Activated B cell treated with CpG ODN at 0.5 μM for 24 hours (primary cell): ENCODE results near the gene MSI2. TPM values are rescaled to one million over a fixed set of nuclear protein-coding genes. Genes with fewer than 3 reads are reported as not detected.
A peak's percentile ranks its signal among the peaks of the same experiment; 100 is the strongest.

Experiments
- ATAC-seq: fragments of 200-7000 bp; cut with Tn5 transposase; one replicate; pipeline ENCODE4 v1.10.0; 2021; ENCODE audit warnings: low read depth, mild to moderate bottlenecking, moderate library complexity
- CTCF ChIA-PET: fragments of 350-600 bp; sonication (Branson Sonifier 250); formaldehyde crosslinking; loops from one replicate; lab custom pipeline; 2021; ENCODE audit warnings: antibody characterized with exemption; lab: Charles Lee
- POLR2A ChIA-PET: fragments of 350-600 bp; sonication (Branson Sonifier 250); formaldehyde crosslinking; loops from one replicate; lab custom pipeline; 2021; ENCODE audit warnings: antibody characterized with exemption; lab: Charles Lee
- DNase-seq: peaks from one replicate; pipeline ENCODE4 v3.0.0; 2022
- H3K27ac Mint-ChIP-seq: one replicate; pipeline ENCODE4 v1.8.0; 2020; ENCODE audit warnings: mixed read lengths
- H3K27me3 Mint-ChIP-seq: one replicate; pipeline ENCODE4 v1.8.0; 2021; ENCODE audit warnings: mixed read lengths
- H3K36me3 Mint-ChIP-seq: one replicate; pipeline ENCODE4 v1.8.0; 2021; ENCODE audit warnings: low read depth, mixed read lengths
- H3K4me1 Mint-ChIP-seq: one replicate; pipeline ENCODE4 v1.8.0; 2021; ENCODE audit warnings: mixed read lengths
- H3K4me3 Mint-ChIP-seq: one replicate; pipeline ENCODE4 v1.8.0; 2020; ENCODE audit warnings: mild to moderate bottlenecking, mixed read lengths
- H3K9me3 Mint-ChIP-seq: one replicate; pipeline ENCODE4 v1.8.0; 2020; ENCODE audit warnings: mixed read lengths
- intact Hi-C: fragments of 100-400 bp; cut with micrococcal nuclease; formaldehyde crosslinking; loops from one replicate; pipeline ENCODE4 v1.15.1; 2024
- total RNA-seq: library from RNA; stranded (reverse); gene quantifications from 2 replicates; pipeline ENCODE4 v1.2.3, GENCODE V29; 2022
- TF ChIP-seq, protein P1 (sequence below): fragments of 200-600 bp; IDR thresholded peaks from one replicate; pipeline ENCODE4 v1.8.0; 2022; ENCODE audit warnings: antibody characterized with exemption, mild to moderate bottlenecking

The MSI2 gene
- total RNA-seq, 1 donor from 2014 or later: 102 TPM

DNA sequence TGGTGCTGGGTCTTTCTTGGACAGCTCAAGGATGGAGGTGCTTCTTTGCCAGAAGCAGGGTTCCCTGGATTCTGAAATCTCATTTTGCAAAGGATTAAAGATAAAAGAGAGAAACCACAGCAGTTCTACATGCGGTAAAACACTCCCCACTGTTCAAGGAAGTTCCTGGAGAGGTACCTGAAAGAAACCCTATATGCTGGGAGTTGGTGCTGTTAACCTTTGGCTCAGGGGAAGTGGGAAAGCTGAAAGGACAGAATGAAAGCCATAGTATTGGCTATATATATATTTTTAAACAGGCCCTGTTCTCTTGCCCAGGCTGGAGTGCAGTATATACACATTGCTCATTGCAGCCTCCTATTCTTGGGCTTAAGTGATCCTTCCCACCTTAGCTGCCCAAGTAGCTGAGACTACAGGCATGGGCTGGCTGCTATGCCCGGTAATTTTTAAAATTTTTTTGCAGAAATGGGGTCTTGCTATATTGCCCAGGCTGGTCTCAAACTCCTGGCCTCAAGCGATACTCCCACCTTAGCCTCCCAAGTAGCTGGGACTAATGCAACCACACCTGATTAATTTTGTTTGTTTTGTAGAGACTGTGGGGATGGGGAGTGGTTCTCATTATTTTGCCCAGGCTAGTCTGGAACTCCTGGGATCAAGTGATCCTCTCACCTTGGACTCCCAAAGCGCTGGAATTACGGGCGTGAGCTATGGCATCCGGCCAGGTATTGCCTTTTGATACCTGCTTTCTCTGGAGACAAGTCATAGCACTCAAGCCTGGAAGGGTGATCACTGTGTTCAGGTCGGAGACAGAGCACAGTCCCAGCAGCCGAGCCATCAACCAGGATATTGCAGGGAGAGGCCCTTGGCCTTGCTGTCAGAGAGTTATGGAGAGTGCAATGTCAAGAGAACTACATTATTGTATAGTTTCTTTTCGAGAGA, 55.2 kb downstream of the MSI2 start:
- no peak overlapping the region for H3K4me3 Mint-ChIP-seq
- H3K9me3 Mint-ChIP-seq: no peaks in the 10 kb centered on the region
- H3K27ac Mint-ChIP-seq: peak overlapping the region; percentile 39
- DNase-seq: no peak
- TF ChIP-seq, protein P1, sequence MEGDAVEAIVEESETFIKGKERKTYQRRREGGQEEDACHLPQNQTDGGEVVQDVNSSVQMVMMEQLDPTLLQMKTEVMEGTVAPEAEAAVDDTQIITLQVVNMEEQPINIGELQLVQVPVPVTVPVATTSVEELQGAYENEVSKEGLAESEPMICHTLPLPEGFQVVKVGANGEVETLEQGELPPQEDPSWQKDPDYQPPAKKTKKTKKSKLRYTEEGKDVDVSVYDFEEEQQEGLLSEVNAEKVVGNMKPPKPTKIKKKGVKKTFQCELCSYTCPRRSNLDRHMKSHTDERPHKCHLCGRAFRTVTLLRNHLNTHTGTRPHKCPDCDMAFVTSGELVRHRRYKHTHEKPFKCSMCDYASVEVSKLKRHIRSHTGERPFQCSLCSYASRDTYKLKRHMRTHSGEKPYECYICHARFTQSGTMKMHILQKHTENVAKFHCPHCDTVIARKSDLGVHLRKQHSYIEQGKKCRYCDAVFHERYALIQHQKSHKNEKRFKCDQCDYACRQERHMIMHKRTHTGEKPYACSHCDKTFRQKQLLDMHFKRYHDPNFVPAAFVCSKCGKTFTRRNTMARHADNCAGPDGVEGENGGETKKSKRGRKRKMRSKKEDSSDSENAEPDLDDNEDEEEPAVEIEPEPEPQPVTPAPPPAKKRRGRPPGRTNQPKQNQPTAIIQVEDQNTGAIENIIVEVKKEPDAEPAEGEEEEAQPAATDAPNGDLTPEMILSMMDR: no peak
- no peaks in the 10 kb centered on the region for H3K27me3 Mint-ChIP-seq
- ChIA-PET POLR2A (no interaction called here), CTCF (interaction anchor here (1.1 kb wide), 1 partner anchor 91 kb away, joined by 3 read pairs; no protein-coding TSS in a partner anchor)
- H3K36me3 Mint-ChIP-seq: peaks cover 35% of the 10 kb centered on the region
- intact Hi-C loops: loop anchor here (10.0 kb wide), 1 partner anchor 607 kb away; no protein-coding TSS in a partner anchor
- no peak for ATAC-seq
- H3K4me1 Mint-ChIP-seq: peaks cover 3% of the 10 kb centered on the region

DNA sequence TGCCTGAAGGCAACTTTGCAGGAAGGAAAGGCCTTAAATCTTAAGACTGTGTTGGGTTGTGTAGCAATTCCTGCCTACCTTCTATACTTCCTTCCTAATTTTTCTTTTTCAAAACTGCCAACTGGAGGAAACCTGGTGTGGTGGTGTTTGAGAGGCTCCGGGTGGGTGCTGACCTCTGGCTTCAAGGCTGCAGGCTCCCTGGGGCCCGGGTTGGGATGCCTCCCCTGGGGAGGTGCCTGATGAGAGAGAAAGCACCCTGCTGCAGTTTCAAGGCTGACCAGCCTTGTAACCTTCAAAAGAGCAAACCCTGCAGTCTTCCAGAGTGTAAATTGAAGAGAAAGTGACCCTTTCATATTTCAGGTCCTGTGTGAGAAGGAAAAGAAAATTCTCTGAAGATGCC, 55.9 kb downstream of the MSI2 start:
- peaks cover 35% of the 10 kb centered on the region for H3K36me3 Mint-ChIP-seq
- H3K4me1 Mint-ChIP-seq: peaks cover 3% of the 10 kb centered on the region
- ATAC-seq (no peak), DNase-seq (no peak)
- H3K27ac Mint-ChIP-seq: no peak overlapping the region
- intact Hi-C loops: loop anchor here (10.0 kb wide), 1 partner anchor 607 kb away; no protein-coding TSS in a partner anchor
- H3K27me3 Mint-ChIP-seq: no peaks in the 10 kb centered on the region
- no peak overlapping the region for H3K4me3 Mint-ChIP-seq
- ChIA-PET CTCF (no interaction called here), POLR2A (no interaction called here)
- TF ChIP-seq, protein P1: no peak
- H3K9me3 Mint-ChIP-seq: no peaks in the 10 kb centered on the region

- ChIA-PET POLR2A (no interaction called here), CTCF (no interaction called here)
- DNase-seq (no peak), ATAC-seq (no peak)
- Mint-ChIP-seq H3K4me1 (peaks cover 3% of the 10 kb centered on the region), H3K36me3 (peaks cover 33% of the 10 kb centered on the region), H3K27me3 (no peaks in the 10 kb centered on the region), H3K27ac (no peak overlapping the region), H3K9me3 (no peaks in the 10 kb centered on the region), H3K4me3 (no peak overlapping the region)
- TF ChIP-seq, protein P1: no peak
- intact Hi-C loops: loop anchor here (10.0 kb wide), 1 partner anchor 608 kb away; no protein-coding TSS in a partner anchor
These were observed 56.9 kb downstream of the MSI2 start for GRCh38 chr17:57313097-57313835.

DNA sequence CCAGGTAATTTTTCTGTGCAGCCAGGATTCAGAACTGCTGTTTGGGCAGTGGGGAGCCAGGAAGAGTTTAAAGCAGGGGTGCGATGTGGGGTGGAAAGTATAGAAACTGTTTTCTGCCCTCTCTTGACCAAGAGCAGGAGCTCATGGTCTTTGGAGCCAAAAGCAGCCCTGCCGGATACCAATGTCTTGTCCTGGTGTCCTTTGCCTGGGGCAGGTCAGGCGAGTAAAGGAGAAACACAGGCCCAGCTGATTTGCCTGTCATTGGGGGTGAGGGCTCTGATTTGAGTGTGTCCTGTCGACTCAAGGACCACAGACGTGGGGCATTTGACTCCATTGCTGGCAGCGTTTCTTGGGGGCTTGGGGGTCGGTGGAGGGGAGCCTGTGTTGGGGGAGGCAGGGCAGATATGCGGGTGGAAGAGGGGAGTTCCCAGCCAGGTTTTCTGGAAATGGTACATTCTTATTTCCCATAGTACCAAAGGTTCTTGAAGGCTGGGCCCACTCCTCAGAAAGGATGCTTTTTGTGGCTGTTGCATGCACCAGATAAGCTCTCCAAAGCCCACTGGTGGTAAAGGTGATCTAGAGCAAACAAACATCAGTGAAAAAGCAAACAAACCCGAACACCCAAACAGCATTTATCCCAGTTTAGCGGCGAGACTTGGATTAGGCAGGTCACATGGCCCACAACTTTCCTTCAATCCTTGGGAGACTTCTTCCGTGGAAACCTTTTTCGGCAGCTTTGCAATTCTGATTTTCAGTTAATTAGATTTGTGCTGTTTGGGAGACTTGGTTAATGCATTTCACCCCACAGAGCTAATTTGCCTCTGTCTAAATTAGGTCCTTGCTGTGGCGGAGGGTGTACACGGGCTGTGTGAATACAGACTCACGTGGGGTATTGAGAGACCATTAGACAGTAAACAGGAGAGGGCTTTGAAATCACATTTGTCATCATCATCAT, 59.0 kb downstream of the MSI2 start:
- Mint-ChIP-seq H3K27me3 (no peaks in the 10 kb centered on the region), H3K9me3 (no peaks in the 10 kb centered on the region), H3K4me3 (no peak overlapping the region), H3K36me3 (peaks cover 32% of the 10 kb centered on the region), H3K4me1 (peaks cover 3% of the 10 kb centered on the region), H3K27ac (no peak overlapping the region)
- intact Hi-C loops: loop anchor here (10.0 kb wide), 1 partner anchor 611 kb away; no protein-coding TSS in a partner anchor
- CTCF ChIA-PET: no interaction called here
- TF ChIP-seq, protein P1: no peak
- ATAC-seq (no peak), DNase-seq (no peak)
- POLR2A ChIA-PET: interaction anchor here (0.5 to 0.6 kb wide), 3 partner anchors 30 to 365 kb away, joined by 3 to 8 read pairs (median 7); no protein-coding TSS in a partner anchor
